SIG-M5 (cell line): ENCODE results near the gene ZNF669.

Experiments used
- DNase-seq: peaks from one replicate; lab custom pipeline; 2025; lab: John Stamatoyannopoulos, UW

ZNF669 gene

DNA sequence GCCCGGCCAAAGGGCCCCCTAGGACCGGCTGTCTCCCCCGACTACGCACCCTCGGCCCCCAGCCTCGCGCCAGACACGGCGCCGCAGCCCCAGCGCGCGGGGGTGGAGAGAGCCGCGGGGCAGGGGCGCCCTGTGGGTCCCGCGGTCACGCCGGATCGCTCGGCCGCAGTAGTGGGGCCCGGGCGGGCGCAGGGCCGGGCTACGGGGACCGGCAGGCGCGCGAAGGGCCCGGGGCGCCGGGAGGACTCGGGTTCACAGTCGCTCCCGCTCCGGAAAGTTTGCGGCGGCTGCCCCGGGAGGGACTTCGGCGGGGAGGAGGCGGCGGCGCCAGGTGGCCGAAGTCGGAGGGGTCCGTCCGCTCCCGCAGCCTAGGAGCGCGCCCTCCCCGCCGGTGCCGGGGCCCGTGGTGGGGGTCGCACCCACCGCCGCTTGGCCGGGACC lies 7.1 kb upstream of the ZNF669 start:
- DNase-seq: no peak

DNA sequence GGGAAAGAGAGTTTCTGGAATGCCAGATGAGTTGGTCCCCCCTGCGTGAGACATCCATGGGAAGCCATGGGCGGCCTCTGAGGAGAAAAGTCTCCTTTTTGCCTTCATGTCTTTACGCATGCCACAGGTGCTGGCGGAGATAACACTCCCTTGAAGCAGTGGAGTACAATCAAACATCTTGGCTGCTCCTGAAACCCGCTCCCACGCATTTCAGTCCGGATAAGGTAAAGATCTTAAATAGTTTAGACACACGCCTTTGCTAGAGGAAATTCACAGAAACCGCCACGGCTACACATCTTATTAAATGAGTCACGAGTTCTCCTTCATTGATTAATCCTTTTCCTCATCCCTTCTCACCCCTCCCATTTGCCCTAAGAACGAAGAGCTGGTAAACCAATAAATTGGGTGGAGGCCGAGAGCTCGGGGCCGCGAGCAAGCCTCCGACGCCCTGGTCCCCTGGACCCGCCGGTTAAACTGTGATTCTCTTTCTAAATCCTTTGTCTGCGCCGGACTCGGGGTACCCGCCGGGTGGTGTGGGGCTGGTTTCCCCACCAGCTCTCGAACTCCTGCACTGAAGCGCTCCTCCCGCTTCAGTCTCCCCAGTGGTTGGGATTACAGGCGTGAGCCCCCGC lies 6.6 kb upstream of the ZNF669 start:
- DNase-seq: no peak

DNA sequence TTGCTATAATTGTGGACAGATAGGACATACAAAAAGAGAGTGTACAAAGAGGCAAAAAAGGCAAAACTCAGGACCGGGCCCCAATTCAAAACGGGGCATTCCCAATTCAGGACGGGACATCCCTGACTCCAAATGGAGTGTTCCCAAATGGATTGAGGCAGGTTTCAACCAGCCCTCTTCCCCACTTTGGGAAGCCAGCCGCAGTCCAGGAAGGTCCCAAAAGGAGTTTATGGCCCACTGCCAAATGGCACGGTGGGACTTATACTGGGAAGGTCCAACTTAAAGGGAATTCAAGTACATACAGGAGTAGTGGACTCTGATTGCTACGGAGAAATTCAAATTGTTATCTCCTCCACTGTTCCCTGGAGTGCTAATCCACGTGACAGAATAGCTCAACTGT lies 3.5 kb upstream of the ZNF669 start:
- no peak for DNase-seq

DNA sequence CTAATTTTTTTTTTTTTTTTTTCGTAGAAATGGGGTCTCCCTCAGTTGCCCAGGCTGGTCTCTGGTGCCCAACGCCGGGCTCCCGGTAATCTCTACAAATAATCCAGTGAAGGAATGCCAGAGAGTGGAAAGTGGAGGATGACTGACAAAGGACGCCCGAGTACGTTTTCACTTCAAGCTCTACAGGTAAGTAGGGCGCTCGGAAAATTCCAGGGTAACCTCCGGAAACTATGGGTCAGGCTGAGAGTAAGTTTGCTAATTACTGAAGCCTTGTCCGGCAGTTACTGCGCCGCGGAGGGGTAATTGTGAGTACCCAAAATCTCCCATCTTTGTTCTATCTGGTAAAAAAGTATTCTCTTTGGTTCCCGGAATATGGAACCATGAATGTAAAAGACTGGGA lies 1.8 kb upstream of the ZNF669 start:
- no peak for DNase-seq

DNA sequence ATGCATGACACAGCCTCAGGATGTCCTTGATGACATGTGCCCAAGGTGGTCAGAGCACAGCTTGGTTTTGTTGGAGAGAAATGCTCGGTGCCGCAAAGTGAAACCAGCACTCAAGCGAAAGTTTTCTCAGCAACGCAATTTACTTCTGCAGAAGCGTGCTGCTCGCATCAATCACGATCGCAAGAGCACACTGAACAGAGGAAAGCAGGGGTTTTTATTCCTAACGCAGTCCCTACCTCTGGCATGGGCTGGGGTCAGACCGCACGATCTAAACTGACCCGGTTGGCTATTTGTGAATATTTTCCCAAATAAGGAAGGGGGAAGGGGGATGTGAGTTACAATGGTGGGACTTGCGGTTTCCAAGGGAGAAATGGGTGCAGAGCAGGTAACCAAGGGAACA lies 809 bp upstream of the ZNF669 start:
- DNase-seq: no peak

DNA sequence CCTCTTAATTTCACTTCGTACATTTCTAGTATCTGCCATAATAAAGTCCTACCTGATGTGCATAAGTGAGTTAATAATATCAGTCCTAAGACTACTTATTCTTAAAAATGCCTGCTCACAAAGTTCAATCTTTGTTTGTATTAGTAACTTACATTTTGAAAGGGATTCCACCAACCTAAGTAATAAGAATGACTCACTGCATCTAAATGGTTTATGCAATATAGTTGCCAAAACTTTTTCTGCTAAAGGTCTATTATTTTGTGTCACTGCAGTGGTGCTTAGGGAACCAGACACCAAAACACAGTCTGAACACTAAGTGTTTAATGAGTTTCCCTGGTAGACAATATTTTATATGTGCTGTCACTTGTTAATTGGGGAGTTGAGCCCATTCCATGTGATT lies 1.8 kb downstream of the ZNF669 start:
- no peak for DNase-seq

DNA sequence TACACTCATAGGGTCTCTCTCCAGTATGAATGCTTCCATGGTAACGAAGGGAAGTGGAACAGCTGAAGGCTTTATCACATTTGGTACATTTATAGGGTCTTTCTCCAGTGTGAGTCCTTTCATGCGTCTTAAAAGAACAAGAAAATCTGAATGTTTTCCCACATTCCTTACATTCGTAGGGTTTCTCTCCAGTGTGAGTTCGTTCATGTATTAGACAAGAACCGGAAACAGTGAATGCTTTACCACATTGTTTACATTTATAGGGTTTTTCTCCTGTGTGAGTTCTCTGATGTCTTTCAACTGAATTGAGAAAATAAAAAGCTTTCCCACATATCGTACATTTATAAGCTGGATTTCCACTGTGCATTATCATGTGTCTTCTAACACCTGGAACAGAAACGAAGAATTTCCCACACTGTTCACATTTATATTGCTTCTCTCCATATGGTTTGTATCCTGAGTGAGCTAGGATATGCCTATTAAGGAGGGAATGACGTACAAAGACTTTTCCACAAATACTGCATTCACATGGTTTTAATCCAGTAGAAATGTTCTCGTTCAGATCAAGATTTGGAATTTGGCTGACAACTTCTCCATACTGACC lies 3.4 kb downstream of the ZNF669 start:
- DNase-seq: no peak

DNA sequence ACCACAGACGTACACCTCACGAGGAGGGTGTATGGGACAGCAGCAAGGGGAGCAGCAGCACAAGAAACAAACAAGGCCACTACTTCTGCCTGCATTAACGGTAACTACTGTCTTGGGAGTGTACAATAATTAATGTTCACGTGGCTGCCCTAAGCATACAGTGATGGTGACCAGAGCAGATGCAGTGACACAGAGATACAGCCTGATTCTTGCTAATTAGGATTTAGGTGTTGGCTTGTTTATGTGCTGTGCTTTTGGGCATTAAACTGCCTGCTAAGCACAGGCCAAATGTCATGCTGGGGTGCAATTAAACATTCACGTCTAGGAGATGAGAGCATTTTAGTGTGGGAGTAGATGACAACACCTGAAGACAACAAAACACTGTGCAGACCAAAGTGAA lies 7.2 kb downstream of the ZNF669 start:
- no peak for DNase-seq

DNA sequence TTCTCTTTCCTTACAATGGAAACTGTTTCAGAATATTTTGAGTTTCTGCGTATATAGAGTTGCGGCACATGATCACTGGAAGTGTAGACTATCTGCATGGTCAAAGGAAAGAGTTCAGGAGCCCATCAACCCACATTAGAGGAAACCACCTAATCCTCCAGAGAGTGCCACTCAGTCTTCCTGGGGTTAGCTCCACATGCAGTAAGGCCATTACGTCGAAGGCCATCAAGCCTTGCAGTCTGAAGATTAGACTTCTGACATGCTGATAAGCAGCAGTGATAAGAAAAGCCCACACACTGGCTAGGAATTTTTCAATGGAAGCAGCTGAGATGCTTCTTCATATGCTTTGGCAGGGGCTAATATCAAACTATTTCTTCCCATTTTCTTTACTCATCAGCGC lies 7.6 kb downstream of the ZNF669 start:
- no peak for DNase-seq

DNA sequence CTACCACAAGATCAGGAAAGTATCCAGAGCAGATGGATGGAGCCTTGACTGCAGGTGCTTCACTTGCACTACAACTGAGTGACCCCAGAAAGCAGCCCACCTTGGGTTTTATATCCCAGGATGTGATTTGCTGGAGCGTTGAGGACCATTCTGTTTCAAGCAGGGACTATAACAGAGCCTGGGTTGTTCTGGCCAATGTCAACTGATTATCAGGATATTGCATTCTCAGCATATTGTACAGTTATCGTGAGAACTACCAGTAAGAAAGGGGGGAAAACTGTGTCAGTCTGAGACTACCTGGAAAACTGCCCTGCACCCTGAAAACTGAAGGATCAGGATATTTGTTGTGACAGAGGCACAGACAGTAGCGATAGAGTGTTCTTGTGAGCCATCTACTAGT lies 8.0 kb downstream of the ZNF669 start:
- DNase-seq: no peak

DNA sequence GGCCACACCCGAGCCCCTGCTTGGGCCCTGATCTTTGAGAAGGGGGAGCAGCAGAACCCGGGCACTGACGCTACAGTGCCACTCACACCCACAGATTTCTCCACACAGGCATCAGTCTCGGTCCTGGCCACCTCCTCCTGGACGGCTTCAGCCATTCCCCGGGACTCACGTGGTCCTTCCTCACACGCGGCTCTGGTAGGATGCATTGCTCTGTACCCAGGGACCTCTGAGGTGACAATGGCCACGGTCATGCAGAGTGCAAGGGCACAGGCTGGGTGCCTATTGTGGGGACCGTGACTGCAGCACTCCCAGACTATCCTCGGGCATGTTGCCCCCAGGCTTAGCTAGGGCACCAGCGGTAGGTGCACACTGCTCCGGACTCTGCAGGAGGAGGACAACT lies 13.7 kb downstream of the ZNF669 start:
- DNase-seq: no peak

DNA sequence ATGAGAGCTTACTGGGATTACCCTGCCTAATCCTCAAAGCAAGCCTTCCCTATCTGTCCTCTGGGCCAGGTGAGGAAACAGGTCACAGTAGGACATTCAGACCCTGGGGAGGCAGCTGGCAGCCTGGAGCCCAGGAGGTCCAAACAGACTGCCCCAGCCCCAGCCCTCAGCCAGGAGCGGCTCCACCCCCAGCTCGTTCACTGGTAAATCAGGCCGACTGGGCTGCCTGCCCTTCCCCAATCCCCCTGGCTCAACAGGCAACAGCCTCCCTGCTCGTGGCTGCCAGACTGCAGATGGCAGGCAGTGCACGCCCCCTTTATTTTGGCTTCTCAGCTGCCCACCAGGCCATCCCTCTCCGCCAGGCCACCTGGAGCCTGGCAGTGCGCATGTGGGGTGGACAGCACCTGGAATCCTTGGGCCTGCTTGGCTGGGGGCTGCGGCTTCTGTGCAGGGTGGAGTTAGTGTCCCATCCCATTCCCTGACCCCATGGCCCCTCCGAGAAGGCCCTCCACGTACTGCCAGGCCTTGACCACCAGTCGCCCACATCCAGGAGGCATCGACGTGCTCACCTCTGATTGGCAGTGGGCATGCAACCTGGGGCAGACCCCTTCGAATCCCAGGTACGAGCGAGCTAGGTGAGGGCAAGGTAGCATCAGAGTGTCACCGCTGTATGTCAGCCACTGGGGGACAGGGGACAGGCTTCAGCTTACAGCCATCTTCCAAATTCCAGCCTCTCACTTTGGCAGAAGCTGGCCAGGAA lies 14.4 kb downstream of the ZNF669 start:
- DNase-seq: no peak

DNA sequence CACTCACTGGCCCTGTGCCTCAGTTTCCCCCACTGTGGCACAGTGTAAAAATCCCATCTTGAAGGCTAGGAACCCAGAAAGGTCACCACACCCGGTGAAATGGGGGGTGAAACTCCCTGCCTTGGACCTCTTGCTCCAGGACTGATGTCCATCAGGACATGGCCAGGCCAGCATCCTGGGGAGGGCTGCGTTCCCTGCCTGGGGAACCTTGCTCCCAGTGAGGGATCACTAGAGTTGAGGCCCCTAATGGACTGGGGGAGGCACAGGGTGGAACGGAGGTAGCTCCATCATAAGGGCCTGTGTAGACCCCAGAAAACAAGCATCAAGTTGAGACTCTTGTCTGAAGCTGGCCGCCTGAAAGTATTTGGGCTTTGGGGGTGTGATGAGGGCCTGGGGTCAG lies 15.2 kb downstream of the ZNF669 start:
- no peak for DNase-seq

DNA sequence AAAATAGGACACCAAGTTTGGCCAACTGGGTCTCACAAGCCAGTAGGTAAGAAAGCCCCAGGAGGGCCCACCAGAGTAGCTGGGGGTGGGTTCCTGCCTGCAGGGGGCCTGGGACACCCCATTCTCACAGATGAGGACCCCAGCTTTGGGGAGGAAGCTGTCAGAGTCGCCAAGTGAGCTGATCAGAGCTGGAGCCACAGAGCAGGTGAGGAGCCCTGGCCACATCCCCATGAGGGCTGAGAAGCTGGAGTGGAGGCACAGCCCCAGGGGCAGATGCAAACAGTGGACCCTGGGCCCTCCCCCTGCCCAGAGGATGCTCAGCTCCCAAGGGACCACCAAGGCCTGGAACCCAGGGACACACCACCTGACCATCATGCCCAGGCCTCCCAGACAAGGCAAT lies 16.9 kb downstream of the ZNF669 start:
- DNase-seq: no peak

DNA sequence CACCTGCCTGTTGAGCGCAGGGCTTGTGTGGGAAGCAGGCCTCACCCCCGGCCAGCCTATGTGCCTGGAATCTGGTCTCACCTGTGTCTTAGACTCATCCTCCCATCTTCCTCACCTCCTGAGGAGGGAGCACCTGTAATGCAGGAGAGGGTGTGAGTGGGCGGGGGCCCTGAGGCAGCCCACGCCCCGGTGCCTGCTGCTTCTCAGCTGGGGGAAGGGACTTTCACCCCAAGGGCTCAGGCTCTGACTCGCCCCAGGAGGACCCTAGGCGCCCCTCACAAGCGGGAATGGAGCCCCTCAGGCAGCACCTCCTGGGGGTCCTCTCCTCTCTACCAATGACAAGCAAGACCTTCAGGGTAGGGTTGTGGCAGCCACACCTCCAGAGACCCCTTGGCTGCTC lies 18.8 kb downstream of the ZNF669 start:
- DNase-seq: no peak

DNA sequence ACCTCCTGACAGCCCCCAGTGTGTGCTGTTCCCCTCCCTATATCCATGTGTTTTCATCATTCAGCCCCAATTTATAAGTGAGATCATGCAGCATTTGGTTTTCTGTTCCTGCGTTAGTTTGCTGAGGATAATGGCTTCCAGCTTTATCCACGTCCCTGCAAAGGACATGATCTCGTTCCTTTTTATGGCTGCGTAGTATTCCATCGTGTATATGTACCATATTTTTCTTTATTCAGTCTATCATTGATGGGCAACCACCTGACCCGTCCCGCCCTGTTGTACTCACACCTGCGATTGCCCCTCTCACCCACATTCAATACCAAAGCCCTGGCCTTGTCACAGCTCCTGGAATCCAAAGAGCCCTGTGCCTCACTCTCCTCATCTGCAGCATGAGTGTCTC lies 19.4 kb downstream of the ZNF669 start:
- no peak for DNase-seq

DNA sequence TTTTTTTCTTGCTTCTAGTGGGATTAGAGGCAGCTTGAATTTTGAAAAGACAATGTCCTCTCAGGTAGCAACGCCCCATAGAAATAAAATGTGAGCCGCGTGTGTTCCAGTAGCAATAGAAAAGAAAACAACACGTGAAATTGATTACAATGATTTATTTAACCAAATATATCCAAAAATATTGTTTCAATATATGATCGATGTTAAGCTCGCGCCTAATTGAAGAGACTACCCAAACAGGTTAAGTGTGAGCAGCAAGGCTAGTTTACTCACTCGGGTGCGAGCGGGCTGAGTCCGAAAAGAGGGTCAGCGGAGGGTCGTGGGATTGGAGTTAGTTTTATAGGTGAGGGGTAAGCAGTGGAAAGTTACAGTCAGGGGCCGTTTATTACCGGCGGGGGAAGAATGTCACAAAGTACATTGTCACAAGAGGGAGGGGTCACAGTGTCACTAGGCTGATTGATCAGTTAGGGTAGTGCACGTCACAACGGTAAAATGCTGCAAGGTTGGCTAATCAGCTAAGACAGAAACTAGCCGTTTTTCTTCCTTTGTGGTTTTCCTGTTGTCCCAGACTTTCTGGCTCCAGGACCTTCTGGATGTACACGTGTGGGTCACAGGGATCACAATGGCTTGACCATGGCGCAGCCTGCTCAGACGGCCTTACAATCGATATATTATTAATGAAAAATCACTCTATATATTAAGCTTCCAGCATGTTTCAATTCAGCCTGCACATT lies 24.8 kb downstream of the ZNF669 start:
- DNase-seq: no peak

DNA sequence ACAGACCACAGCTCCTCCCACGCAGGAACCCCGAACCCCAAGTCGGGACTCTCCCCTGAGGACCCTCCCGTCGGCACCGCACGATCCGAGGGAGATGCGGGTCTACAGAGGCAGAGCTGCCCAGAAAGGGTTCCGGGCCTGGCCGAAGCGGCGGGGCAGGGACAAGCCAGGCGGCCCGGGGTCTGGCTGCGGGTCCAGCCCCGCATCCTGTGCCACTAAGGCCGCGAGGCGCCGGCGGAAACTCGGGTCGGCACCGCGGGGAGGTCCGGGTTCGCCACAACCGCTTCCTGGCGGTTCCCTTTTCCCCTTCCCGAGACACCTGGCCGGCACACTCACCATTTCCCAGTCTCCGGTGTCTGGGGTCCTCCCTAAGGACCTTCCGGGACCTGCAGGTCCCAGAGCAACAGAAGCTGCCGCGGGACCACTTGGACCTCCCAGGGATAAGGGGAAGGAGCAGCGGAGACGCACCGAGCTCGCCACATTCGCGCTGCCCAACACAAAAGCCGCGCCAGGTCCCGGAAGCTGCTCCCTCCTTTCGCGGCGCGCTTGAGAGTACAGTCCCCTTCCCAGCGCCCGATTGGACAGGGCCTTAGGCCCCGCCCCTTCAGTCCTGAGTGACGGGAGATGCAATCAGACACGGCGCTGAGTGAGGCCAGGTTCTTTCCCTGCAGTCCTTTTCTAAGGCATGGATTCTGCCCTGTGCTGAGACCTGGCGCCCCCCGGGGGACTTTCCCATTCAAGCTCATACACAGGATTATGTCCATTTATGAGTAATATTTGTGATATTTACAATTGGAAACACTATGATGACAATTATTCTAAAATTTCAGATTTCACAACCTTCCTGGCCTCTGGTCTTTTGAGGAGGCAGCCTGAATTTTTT lies 25.7 kb downstream of the ZNF669 start, which contains the start of gene ZNF670:
Gene ZNF670, minus strand, starts transcription at position 554 of the 883 bp plus-strand sequence. Its CDS starts 215 bp downstream, at position 339.
- DNase-seq: peak; percentile 84

DNA sequence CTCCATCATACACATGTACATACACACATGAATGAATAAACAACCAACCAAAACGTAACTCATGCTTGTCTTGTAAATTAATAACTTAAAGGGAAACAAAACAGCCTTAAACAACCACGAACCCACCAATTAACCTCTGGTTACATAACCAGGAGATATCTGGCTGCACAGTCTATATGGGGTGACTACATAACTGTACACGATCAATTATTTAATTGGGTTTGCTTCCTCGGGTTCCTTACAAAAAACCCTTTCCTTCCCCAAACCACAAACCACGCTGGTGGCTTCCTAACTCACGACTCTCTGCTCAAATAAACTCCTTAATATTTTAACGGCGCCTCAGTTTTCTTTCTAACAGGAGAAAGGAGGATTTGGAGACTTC lies 26.3 kb downstream of the ZNF669 start:
- no peak for DNase-seq

DNA sequence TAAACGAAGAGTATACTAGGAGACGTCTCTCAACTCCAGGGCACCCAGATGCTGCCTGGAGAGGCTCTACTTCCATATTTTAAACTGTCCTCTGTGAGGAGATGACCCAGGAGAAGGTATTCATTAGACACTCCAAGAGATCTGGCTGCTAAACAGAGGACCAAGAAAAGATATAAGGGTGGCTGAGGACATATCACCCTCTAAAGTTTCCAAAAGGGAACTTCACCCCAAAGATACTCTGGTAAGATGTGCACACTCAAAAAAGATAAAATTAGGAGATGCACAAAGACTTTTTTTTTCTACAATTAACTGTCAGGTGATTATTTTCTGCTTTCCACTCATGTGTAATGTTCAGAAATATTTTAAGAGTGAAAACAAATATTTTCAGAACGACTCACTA lies 26.9 kb downstream of the ZNF669 start:
- DNase-seq: no peak

DNA sequence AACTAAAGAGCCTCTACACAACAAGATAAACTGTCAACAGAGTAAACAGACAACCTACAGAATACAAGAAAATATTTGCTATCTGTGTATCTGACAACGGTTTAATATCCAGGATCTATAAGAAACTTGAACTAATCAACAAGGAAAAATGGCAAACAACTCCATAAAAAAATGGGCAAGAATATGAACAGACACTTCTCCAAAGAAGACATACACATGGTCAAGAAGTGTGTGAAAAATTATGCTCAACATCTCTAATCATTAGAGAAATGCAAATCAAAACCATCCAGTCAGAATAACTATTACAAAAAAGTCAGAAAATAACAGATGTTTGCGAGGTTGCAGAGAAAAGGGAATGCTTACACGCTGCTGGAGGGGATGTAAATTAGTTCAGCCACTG lies 33.5 kb downstream of the ZNF669 start:
- no peak for DNase-seq

DNA sequence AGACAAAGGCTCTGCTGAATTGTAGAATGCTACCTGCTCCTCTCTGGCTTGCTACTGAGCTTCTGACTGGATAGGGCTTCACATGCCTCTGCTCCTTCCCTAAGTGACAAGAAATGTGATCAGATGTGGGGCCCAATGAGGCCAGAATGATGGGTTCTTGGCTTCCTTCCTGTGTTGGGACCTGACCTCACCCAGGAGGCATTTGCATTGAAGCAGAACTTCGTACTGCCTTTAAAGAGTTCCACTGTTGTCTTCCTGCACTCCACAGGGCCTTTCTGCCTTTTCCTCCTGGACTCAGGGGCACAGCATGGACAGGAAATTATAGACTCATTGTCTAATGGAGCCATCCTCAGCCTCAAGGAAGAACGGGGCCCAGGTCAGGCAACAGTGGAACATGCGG lies 39.9 kb downstream of the ZNF669 start:
- no peak for DNase-seq
